ENCODE measurements around the gene TMEM170A. TPM values are rescaled to one million over a fixed set of nuclear protein-coding genes. Genes with fewer than 3 reads are reported as not detected.

TMEM170A gene
- total and polyA plus RNA-seq, 2 of the 13 experiments (the other 11 are each of a cell fraction or from before 2014, with no cell fraction given): 35.7 to 39.7 TPM

GRCh38 chr16:75432828-75433731 is 31.4 kb downstream of the TMEM170A start, which contains the start of gene CFDP1 (continued):
- no peak for TF ChIP-seq SMC3 (IDR thresholded peaks at IDR 0.05; ENCODE audit: low read length)
- TF ChIP-seq CSRNP1 (CRISPR knock-in tag; IDR thresholded peaks at IDR 0.05): peak; percentile 100
- TF ChIP-seq HIVEP1 (CRISPR knock-in tag; IDR thresholded peaks at IDR 0.05): peak; percentile 96
- peak; percentile 99 for TF ChIP-seq ZNF274 (CRISPR knock-in tag; IDR thresholded peaks at IDR 0.05)
- TF ChIP-seq ZFP36 (IDR thresholded peaks at IDR 0.05; ENCODE audit: borderline replicate concordance, low read depth, low read length, partially characterized antibody): peak; percentile 28
- no peak for TF ChIP-seq RBM22 (optimal IDR thresholded peaks at IDR 0.05; ENCODE audit: low read length)
- no peak for TF ChIP-seq MAFK (conservative IDR thresholded peaks at IDR 0.05 in 1 of 2, IDR thresholded peaks at IDR 0.05 in 1 of 2; ENCODE audit: low read length in 2 of 2)
- peak in 1 of 2 experiments; percentile 11; a peak in 1 of 4 replicates for TF ChIP-seq EP300 (IDR thresholded peaks at IDR 0.05; ENCODE audit: low read depth in 2 of 2, low read length in 2 of 2)
- 0 out of 2 replicates have a peak, but pooled peaks have one; percentile 8 for TF ChIP-seq EP300 (CRISPR knock-in tag; IDR thresholded peaks at IDR 0.05; ENCODE audit: borderline replicate concordance)
- TF ChIP-seq BRD4 (CRISPR knock-in tag; IDR thresholded peaks at IDR 0.05): no peak
- no peak for TF ChIP-seq ZSCAN29 (CRISPR knock-in tag; conservative IDR thresholded peaks at IDR 0.05)
- TF ChIP-seq ZNF644 (CRISPR knock-in tag; IDR thresholded peaks at IDR 0.05; ENCODE audit: low read depth): no peak
- TF ChIP-seq SOX6 (IDR thresholded peaks at IDR 0.05): no peak
- TF ChIP-seq SOX6 (CRISPR knock-in tag; IDR thresholded peaks at IDR 0.05): peak; percentile 59
- TF ChIP-seq ZFY (CRISPR knock-in tag; IDR thresholded peaks at IDR 0.05): peak; percentile 67
- TF ChIP-seq ZNF792 (CRISPR knock-in tag; IDR thresholded peaks at IDR 0.05): peak; percentile 95
